ENCODE results near the gene THSD1. TPM values are rescaled to one million over a fixed set of nuclear protein-coding genes. Genes with fewer than 3 reads are reported as not detected.

THSD1 gene
- total and polyA plus RNA-seq, 9 of the 15 experiments (the other 6 are each of a cell fraction or from before 2014, with no cell fraction given), result 0.01 to 0.11 (median 0.04) TPM; not detected in 2

DNA sequence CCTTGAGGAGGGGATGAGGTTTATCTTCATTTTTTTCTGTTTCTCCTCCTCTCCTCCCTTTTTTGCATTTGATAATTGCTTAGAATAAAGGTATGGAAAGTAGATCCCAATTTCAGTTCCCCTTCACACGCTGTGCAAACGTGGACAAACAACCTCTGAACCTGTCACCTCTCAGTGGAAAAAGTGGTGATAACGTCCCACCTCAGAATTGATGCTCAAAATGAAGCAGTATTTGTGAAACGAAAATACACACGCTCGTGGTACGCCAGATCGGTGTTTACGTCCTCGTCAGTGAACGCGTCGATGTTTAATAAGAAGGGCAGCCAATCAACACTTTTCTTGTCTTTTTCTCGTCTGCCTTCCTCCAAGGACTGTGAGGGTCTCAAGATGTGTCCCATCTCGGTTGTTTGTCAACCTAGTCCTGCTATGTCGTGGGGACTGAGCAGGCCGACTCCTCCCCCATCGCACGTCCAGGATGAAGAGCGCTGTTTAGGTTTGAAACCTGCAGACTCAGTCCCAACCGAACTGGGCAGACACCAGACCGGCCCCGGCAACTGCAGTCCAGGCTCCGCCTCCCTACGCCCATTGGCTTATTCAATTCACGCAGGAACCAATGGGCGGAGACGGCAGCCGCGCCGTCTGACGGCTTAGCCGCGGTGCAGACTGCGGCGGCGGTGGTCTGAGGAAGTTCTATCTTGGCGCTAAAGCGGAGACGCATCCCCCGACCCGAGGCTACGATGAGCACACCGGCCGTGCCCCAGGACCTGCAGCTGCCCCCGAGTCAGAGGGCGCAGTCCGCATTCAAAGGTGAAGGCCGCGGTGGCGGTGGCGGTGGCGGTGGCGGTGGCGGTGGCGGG is 49.1 kb upstream of the THSD1 start, which contains the start of gene CKAP2 (continued):
- TF ChIP-seq, protein P1, sequence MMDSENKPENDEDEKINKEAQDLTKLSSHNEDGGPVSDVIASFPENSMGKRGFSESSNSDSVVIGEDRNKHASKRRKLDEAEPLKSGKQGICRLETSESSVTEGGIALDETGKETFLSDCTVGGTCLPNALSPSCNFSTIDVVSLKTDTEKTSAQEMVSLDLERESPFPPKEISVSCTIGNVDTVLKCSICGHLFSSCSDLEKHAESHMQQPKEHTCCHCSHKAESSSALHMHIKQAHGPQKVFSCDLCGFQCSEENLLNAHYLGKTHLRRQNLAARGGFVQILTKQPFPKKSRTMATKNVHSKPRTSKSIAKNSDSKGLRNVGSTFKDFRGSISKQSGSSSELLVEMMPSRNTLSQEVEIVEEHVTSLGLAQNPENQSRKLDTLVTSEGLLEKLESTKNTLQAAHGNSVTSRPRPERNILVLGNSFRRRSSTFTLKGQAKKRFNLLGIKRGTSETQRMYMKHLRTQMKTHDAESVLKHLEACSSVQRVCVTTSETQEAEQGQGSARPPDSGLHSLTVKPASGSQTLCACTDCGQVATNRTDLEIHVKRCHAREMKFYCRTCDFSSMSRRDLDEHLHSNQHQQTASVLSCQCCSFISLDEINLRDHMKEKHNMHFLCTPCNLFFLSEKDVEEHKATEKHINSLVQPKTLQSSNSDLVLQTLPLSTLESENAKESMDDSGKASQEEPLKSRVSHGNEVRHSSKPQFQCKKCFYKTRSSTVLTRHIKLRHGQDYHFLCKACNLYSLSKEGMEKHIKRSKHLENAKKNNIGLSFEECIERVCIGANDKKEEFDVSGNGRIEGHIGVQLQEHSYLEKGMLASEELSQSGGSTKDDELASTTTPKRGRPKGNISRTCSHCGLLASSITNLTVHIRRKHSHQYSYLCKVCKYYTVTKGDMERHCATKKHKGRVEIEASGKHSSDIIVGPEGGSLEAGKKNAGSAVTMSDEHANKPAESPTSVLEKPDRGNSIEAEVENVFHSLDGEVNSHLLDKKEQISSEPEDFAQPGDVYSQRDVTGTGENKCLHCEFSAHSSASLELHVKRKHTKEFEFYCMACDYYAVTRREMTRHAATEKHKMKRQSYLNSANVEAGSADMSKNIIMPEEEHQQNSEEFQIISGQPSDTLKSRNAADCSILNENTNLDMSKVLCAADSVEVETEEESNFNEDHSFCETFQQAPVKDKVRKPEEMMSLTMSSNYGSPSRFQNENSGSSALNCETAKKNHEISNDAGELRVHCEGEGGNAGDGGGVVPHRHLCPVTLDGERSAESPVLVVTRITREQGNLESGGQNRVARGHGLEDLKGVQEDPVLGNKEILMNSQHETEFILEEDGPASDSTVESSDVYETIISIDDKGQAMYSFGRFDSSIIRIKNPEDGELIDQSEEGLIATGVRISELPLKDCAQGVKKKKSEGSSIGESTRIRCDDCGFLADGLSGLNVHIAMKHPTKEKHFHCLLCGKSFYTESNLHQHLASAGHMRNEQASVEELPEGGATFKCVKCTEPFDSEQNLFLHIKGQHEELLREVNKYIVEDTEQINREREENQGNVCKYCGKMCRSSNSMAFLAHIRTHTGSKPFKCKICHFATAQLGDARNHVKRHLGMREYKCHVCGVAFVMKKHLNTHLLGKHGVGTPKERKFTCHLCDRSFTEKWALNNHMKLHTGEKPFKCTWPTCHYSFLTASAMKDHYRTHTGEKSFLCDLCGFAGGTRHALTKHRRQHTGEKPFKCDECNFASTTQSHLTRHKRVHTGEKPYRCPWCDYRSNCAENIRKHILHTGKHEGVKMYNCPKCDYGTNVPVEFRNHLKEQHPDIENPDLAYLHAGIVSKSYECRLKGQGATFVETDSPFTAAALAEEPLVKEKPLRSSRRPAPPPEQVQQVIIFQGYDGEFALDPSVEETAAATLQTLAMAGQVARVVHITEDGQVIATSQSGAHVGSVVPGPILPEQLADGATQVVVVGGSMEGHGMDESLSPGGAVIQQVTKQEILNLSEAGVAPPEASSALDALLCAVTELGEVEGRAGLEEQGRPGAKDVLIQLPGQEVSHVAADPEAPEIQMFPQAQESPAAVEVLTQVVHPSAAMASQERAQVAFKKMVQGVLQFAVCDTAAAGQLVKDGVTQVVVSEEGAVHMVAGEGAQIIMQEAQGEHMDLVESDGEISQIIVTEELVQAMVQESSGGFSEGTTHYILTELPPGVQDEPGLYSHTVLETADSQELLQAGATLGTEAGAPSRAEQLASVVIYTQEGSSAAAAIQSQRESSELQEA (IDR thresholded peaks at IDR 0.05; ENCODE audit: low read depth), result no peak
- TF ChIP-seq, protein P2, sequence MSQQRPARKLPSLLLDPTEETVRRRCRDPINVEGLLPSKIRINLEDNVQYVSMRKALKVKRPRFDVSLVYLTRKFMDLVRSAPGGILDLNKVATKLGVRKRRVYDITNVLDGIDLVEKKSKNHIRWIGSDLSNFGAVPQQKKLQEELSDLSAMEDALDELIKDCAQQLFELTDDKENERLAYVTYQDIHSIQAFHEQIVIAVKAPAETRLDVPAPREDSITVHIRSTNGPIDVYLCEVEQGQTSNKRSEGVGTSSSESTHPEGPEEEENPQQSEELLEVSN (IDR thresholded peaks at IDR 0.05; ENCODE audit: borderline replicate concordance in 1 of 2, extremely low read depth in 1 of 2, insufficient read depth in 1 of 2, insufficient read length in 1 of 2, low read depth in 1 of 2, low read length in 1 of 2, poor library complexity in 1 of 2, severe bottlenecking in 1 of 2), result peak in 1 of 2 experiments; percentile 37
- peak; percentile 69 for TF ChIP-seq ASH1L (IDR thresholded peaks at IDR 0.05; ENCODE audit: borderline replicate concordance, low read depth, partially characterized antibody)
- peak; percentile 35; the same call in 1 of the 2 replicates for TF ChIP-seq NFRKB (IDR thresholded peaks at IDR 0.05; ENCODE audit: low read depth)
- no peak for TF ChIP-seq ZNF717 (CRISPR knock-in tag; IDR thresholded peaks at IDR 0.05)
- TF ChIP-seq TAF9B (IDR thresholded peaks at IDR 0.05; ENCODE audit: partially characterized antibody), result peak; percentile 51
- TF ChIP-seq GATAD2A (IDR thresholded peaks at IDR 0.05), result no peak
- TF ChIP-seq SP2 (IDR thresholded peaks at IDR 0.05; ENCODE audit: extremely low read depth, low read depth, low read length, poor library complexity, severe bottlenecking), result no peak
- TF ChIP-seq CTBP1 (IDR thresholded peaks at IDR 0.05; ENCODE audit: borderline replicate concordance), result peak; percentile 79
- TF ChIP-seq PRPF4 (IDR thresholded peaks at IDR 0.05; ENCODE audit: insufficient read depth, low read depth, low read length, poor library complexity, severe bottlenecking), result no peak
- no peak for TF ChIP-seq MTA1 (IDR thresholded peaks at IDR 0.05; ENCODE audit: borderline replicate concordance)
- TF ChIP-seq EWSR1 (IDR thresholded peaks at IDR 0.05; ENCODE audit: borderline replicate concordance, low read depth, partially characterized antibody), result no peak
- no peak for TF ChIP-seq EZH2 (IDR thresholded peaks at IDR 0.05; ENCODE audit: borderline replicate concordance, low read depth, low read length)
- TF ChIP-seq, protein P3, sequence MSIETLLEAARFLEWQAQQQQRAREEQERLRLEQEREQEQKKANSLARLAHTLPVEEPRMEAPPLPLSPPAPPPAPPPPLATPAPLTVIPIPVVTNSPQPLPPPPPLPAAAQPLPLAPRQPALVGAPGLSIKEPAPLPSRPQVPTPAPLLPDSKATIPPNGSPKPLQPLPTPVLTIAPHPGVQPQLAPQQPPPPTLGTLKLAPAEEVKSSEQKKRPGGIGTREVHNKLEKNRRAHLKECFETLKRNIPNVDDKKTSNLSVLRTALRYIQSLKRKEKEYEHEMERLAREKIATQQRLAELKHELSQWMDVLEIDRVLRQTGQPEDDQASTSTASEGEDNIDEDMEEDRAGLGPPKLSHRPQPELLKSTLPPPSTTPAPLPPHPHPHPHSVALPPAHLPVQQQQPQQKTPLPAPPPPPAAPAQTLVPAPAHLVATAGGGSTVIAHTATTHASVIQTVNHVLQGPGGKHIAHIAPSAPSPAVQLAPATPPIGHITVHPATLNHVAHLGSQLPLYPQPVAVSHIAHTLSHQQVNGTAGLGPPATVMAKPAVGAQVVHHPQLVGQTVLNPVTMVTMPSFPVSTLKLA (conservative IDR thresholded peaks at IDR 0.05), result peak; percentile 70 to 81
- peak; percentile 80 for TF ChIP-seq SAP30 (IDR thresholded peaks at IDR 0.05; ENCODE audit: borderline replicate concordance, insufficient read depth, low read depth, low read length, poor library complexity, severe bottlenecking)

All from K562 (cell line).